ENCODE results near the gene VAX1.
"Not testable (repeated sequence)": the region's sequence is repeated elsewhere in the genome, so short reads cannot be mapped to it uniquely, and the experiment has no call there.

Gene VAX1

DNA sequence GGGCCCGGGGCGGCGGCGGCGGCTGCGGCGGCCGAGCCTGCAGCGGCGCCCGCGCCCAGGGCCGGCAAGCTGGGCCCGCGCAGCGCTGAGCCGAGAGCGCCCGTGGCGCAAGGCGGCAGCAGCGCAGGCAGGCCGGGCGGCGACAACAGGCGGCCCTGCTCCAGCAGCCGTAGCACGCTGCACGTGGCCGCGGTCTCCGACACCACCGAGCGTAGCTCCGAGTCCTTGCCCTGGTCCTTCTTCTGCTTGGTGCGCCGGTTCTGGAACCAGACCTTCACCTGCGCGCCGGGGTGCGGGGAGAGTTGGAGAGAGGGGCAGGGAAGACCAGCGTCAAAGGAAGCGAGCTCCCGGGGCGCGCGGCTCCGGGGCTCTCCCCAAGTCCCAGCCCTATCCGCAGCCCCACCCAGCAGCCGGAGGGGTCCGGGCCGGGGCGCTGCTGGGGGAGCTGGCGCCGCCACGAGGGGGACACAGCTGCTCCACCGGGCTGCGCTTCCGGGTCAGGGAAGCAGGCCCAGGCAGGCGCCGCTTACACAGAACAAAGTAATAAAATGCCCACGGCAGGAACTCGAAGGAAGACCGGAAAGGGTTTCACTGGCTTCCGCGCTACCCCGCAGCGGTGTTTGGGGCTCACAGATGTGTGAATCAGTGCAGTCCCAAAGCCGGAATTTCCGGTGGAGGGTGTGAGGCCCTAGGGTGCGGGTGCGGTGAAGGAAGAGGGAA is 3.6 kb downstream of the VAX1 start:
- peak; percentile 64 for DNase-seq

DNA sequence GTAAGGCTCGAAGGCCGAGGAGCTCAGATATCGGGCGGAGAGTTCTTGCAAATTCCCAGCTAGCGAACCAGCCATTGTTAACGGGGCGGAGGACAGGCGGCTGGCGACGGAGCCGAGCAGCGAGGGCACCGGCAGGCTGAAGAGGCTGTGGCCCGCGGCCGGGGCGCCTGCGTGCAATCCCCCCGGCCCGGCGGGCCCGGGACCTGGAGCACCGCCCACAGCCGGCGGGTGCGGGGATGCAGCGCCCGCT is 4.1 kb downstream of the VAX1 start:
- no peak for DNase-seq

- DNase-seq, result peak; percentile 76
These were observed 4.6 kb downstream of the VAX1 start for GRCh38 chr10:117133273-117134055.

- DNase-seq, result peak; percentile 83
These were observed 5.3 kb downstream of the VAX1 start for GRCh38 chr10:117132751-117133231.

DNA sequence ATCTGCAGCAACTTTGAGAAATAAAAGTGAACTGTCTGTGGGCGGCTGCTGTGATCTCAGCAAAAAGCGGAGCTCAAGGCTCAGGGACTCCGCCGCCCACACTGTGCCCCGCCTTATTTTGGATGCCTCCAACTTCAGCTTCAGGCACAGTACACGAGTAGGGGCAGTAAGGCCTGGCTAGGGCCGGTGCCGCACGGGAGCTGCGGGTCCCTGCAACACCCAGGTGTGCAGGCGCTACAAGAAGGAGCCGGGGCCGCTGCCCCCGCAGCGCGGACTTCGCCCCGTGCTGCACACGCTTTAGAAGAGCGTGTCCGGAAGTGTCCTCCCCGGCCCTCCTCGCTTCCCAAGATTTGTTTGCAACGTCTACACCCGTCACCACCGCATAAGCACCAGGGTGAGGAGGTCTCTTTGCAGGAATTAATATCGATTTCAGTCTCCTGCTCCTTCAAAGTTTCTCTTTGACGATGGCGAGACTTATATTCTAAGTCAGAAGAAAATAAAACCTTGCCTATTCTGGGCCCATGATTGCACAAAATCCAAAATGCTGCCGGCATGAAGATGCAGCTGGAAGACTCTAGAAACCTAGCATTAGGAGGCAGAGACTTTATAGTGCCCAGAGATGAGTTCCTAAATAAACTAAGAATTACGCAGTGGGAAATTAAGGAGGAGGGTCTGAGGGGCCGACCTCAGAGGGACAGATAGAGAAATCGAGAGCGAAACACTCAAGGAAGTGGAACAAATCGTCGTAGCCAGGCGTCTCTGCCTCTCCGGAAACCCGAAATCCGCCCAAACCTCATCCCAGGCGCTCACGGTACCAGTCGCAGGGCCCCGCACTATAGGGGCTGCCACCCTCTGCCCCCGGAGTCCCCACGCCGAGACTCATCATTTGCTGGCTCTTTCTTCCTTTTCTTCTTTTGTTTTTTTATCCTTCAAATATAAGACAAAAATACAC is 6.4 kb downstream of the VAX1 start:
- peak; percentile 64 for DNase-seq

- no peak for DNase-seq
These were observed 7.2 kb downstream of the VAX1 start for GRCh38 chr10:117130862-117131375.

- DNase-seq, result no peak
These were observed 7.7 kb downstream of the VAX1 start for GRCh38 chr10:117130346-117130745.

DNA sequence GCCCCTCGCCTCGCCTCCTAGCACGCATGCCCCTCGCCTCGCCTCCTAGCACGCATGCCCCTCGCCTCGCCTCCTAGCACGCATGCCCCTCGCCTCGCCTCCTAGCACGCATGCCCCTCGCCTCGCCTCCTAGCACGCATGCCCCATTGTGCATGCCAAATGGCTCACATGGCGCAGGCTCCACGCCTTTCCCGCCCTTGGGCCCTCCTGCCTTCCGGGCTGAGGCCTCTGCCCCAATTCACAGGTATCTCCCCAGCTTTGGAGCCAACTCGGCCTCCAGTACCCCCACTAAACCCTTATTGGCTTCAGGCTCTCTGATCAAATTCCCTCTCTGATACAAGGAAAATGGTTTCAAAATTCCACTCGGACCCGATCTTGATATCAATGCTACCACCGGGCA is 11.4 kb downstream of the VAX1 start:
- DNase-seq, result not testable (repeated sequence)

GRCh38 chr10:117126034-117126433 is 12.0 kb downstream of the VAX1 start:
- DNase-seq, result no peak

DNA sequence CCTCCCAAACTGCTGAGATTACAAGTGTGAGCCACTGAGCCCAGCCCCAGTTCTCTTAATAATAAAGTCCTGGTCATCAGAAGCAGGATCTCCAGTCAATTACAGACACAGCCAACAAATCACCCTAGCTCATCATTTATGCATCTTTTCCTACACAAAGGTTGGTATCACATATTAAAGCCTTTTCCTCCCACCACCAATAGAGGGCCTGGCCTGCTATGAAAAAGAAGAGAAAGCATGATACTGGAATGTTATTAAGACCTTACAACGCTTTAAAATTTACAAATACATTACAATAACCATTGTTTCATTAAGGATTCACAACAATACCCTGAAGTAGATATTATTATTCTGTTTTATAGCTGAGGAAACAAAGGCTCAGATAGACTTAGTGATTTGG is 25.9 kb downstream of the VAX1 start:
- DNase-seq, result no peak

DNA sequence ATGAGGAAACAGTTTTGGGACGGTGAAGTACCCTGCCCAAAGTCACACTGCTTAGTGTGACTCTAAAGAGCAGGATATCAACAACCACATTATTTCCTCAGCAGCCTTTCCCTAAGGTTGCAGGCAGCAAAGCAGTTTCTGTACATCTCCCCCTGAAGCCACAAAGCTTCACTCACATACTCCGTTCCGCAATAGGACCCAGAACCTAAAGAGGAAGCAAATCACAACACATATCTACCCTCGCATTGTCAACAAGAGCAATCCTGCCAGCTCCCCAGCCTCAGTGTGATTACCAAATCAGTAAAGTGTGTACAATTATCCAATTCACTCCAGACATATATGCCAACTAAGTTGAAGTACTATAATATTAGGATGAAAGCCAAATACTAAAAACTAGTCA is 30.8 kb downstream of the VAX1 start:
- no peak for DNase-seq

DNA sequence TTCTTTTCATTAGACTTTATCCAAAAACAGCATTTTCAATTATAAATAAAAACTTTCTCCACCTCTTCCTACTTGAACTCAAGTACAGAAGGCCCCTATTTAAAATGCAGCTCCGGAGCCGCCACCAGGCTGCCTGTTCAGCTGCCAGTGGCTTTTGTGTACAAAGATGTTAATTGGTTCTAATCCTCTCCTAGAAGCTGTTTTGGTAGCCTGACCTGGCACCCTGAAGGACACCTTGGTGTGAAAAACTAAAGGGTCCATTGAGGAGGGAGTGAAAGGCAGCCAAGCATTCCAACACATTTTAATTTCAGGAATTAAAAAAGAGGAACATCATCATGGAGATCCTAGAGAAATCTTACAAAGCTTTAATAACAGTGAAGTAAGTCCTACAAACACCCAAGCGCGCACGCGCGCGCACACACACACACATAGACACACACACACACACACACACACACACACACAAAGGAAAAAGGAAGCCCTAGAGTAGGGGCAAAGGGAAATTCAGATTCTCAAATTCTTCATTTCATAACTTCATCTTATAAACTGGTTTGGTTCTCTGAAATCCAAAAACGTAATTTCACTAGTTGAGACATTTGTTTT is 41.4 kb downstream of the VAX1 start:
- DNase-seq, result peak; percentile 67

- DNase-seq, result peak; percentile 88
These were observed 43.2 kb downstream of the VAX1 start for GRCh38 chr10:117094856-117095255.

GRCh38 chr10:117092386-117092785 is 45.7 kb downstream of the VAX1 start:
- no peak for DNase-seq

DNA sequence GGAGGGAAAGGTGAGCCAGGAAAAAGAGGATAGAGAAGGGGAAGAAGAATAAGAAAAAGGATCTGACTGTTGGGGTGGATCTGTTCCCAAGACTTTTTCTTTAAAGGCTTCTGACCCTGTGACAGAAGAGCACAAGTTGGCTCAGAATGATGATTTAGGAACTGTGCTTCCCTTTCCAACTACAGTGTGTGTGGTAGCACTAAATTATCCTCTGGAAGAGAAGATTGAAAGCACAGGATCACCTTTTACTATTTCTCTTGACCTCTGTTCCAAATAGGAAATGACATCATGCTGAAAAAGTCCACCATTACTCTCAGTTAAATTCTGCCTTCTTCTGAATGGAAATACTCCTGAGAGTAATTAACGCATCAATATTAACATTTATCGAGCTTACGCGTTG is 47.2 kb downstream of the VAX1 start:
- DNase-seq, result no peak

DNA sequence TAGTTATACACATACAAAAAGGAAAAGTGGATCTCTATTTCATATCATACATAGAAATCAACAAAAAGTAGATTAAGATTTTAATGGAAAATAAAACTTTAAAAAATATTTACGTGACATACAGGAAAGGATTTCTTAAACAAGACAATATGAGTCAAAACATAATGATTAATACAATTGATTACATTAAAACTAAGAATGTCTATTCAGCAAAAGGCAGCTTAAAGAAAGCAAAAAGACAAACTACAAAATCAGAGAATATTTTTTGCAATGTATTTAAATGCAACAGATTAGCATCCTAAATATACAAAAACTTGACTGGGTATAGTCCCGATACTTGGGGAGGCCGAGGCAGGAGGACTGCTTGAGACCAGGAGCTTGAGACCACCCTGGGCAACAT is 50.5 kb downstream of the VAX1 start:
- no peak for DNase-seq

DNA sequence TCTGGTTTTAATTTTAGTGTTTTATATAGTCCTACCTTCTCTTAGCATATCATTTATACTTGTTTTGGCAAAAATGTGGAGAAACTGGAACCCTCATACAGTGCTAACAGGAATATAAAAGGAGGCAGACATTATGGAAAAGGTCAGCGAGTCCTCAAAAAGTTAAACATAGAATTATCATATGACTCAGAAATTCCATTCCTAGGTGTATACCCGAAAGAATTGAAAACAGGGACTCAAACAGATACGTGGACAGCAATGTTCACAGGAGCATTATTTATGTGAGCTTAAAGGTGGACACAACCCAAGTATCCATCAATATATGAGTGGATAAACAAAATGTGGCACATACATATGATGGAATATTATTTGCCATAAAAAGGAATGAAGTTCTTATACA is 51.5 kb downstream of the VAX1 start:
- DNase-seq, result no peak

- not testable (repeated sequence) for DNase-seq
These were observed 53.4 kb downstream of the VAX1 start for GRCh38 chr10:117084421-117085246.

Data from eye (tissue), 1 donor.